Activated CD8-positive, alpha-beta memory T cell treated with anti-CD3 and anti-CD28 coated beads for 48 hours (primary cell): Measurements from ENCODE around the gene MOXD1.

Experiments
- DNase-seq, 3 experiments: peaks; one replicate each; pipeline ENCODE4 v3.0.0-alpha.2; 2020; ENCODE audit warnings: low read depth in 2 of 3, low spot score in 2 of 3

The MOXD1 gene

DNA sequence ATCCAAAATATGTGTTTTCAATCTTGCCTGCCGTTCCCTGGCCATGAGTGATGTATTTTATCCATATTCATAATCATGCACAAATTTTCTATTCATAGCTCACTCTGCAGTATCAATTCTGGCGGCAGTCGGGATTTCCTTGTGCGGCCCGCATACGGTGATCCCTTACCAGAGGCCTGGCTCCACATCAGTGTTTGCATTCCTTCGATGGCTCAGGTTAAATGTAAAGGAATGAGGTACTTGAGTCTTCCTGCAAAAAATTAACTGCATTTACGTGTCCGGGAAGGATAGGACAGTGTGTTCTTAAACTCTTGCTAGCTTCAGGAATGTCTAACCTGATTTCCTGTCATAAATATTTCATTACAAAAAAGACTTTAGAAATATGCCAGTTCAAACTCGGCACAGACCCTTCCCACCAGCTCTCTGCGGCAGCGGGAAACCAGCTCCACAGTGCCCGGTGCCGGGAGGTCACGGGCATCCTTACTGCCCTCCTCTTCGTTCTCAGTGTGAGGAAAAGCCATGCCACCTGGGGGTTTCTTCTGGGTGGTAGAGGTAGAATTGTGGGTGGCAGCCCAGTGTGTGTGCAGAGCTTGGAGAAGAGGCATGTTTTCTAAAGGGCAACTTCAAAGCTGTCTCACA is 154.5 kb downstream of the MOXD1 start:
- DNase-seq, result no peak

DNA sequence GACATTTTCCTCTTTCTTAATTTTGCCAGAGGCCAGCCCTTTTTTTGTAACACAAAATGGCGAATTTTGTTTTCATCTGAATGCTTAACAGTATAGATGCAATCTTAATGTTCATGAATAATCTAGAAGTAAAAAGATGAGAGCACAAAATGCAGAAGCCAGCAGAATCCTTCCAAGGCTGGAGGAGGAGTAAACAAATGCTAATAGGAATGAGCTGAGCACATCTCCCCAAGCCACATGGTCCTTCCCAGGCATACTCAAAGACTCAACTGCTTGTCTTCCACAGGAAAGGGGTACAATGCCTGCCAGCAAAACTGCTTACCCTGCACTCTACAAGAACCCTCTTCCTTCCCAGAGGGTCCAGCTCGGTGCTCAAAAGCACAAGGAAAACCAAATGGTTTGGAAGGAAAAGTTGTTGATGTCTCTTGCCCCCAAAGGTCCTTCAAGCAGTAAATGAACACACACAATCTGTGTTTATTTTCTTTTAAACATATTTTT is 155.1 kb downstream of the MOXD1 start:
- no peak for DNase-seq
